WTC11 (cell line): ENCODE data around the gene PKP4. TPM values are rescaled to one million over a fixed set of nuclear protein-coding genes. Genes with fewer than 3 reads are reported as not detected.

Experiments
- ATAC-seq: fragments of 200-7000 bp; cut with Tn5 transposase; 2 replicates; pipeline ENCODE4 v1.10.0; 2021; ENCODE audit warnings: mild to moderate bottlenecking, moderate library complexity
- CTCF ChIA-PET: fragments of 300-600 bp; sonication (Branson Sonifier 250); formaldehyde crosslinking; loops from one replicate; lab custom pipeline; 2021; ENCODE audit warnings: antibody characterized with exemption; lab: Charles Lee
- POLR2A ChIA-PET: fragments of 350-600 bp; sonication (Branson Sonifier 250); formaldehyde crosslinking; loops from one replicate; lab custom pipeline; 2021; ENCODE audit warnings: antibody characterized with exemption; lab: Charles Lee
- DNase-seq: peaks from one replicate; pipeline ENCODE4 v3.0.0; 2021; ENCODE audit warnings: low spot score
- H3K27ac Mint-ChIP-seq: 2 replicates; pipeline ENCODE4 v1.8.0; 2021; ENCODE audit warnings: mixed read lengths
- H3K27me3 Mint-ChIP-seq: 2 replicates; pipeline ENCODE4 v1.8.0; 2021; ENCODE audit warnings: low read depth, mild to moderate bottlenecking, moderate library complexity, mixed read lengths
- H3K36me3 Mint-ChIP-seq: 2 replicates; pipeline ENCODE4 v1.8.0; 2021; ENCODE audit warnings: mixed read lengths
- H3K4me1 Mint-ChIP-seq: 2 replicates; pipeline ENCODE4 v1.8.0; 2022; ENCODE audit warnings: mixed read lengths
- H3K4me3 Mint-ChIP-seq: 2 replicates; pipeline ENCODE4 v1.8.0; 2021; ENCODE audit warnings: mild to moderate bottlenecking, moderate library complexity, mixed read lengths
- H3K9me3 Mint-ChIP-seq: 2 replicates; pipeline ENCODE4 v1.8.0; 2021; ENCODE audit warnings: mixed read lengths
- CREM ChIP-seq: sonication (generic); formaldehyde crosslinking; IDR thresholded peaks from 2 replicates; pipeline ENCODE4 v1.8.1; 2022; ENCODE audit warnings: mild to moderate bottlenecking, missing genetic modification reagents, moderate library complexity
- FOXJ3 ChIP-seq: sonication (generic); formaldehyde crosslinking; IDR thresholded peaks from 2 replicates; pipeline ENCODE4 v1.9.0; 2021; ENCODE audit warnings: missing genetic modification reagents, mild to moderate bottlenecking, borderline replicate concordance
- MYBL2 ChIP-seq: sonication (generic); formaldehyde crosslinking; IDR thresholded peaks from 2 replicates; pipeline ENCODE4 v1.8.1; 2023; ENCODE audit warnings: mild to moderate bottlenecking, moderate library complexity, missing genetic modification reagents
- NFATC4 ChIP-seq: fragments of 250-450 bp; sonication (Bioruptor Pico); IDR thresholded peaks from 2 replicates; pipeline ENCODE4 v1.9.0; 2021; ENCODE audit warnings: mild to moderate bottlenecking
- NR2C2 ChIP-seq: sonication (generic); formaldehyde crosslinking; IDR thresholded peaks from 2 replicates; pipeline ENCODE4 v1.8.0; 2022; ENCODE audit warnings: mild to moderate bottlenecking, missing genetic modification reagents
- OVOL2 ChIP-seq: fragments of 250-450 bp; sonication (Bioruptor Pico); IDR thresholded peaks from 2 replicates; pipeline ENCODE4 v1.9.0; 2021; ENCODE audit warnings: mild to moderate bottlenecking, borderline replicate concordance
- PRRX2 ChIP-seq: fragments of 250-450 bp; sonication (Bioruptor Pico); IDR thresholded peaks from 2 replicates; pipeline ENCODE4 v1.8.0; 2021; ENCODE audit warnings: mild to moderate bottlenecking
- SMAD4 ChIP-seq: sonication (generic); formaldehyde crosslinking; IDR thresholded peaks from 2 replicates; pipeline ENCODE4 v1.8.0; 2022; ENCODE audit warnings: mild to moderate bottlenecking, missing genetic modification reagents
- SOX15 ChIP-seq: fragments of 250-450 bp; sonication (Bioruptor Pico); IDR thresholded peaks from 2 replicates; pipeline ENCODE4 v1.9.0; 2021; ENCODE audit warnings: mild to moderate bottlenecking
- TCF7 ChIP-seq: sonication (generic); formaldehyde crosslinking; IDR thresholded peaks from 2 replicates; pipeline ENCODE4 v1.8.0; 2022; ENCODE audit warnings: mild to moderate bottlenecking, low read depth, missing genetic modification reagents, moderate library complexity
- TEAD4 ChIP-seq: sonication (generic); formaldehyde crosslinking; IDR thresholded peaks from 2 replicates; pipeline ENCODE4 v1.8.0; 2022; ENCODE audit warnings: mild to moderate bottlenecking, missing genetic modification reagents
- TP53 ChIP-seq: sonication (generic); formaldehyde crosslinking; IDR thresholded peaks from 2 replicates; pipeline ENCODE4 v1.8.1; 2023; ENCODE audit warnings: mild to moderate bottlenecking, missing genetic modification reagents
- ZNF423 ChIP-seq: fragments of 250-450 bp; sonication (Bioruptor Pico); IDR thresholded peaks from 2 replicates; pipeline ENCODE4 v2.1.2; 2022; ENCODE audit warnings: mild to moderate bottlenecking, moderate library complexity
- total RNA-seq: library from RNA; stranded (reverse); gene quantifications from 3 replicates; pipeline ENCODE4 v1.2.3, GENCODE V29; 2021
- TF ChIP-seq, protein P1 (sequence below): fragments of 250-450 bp; sonication (Bioruptor Pico); IDR thresholded peaks from 2 replicates; pipeline ENCODE4 v1.9.0; 2021; ENCODE audit warnings: mild to moderate bottlenecking
- TF ChIP-seq, protein P2 (sequence below): sonication (generic); formaldehyde crosslinking; IDR thresholded peaks from 2 replicates; pipeline ENCODE4 v1.8.1; 2023; ENCODE audit warnings: mild to moderate bottlenecking, missing genetic modification reagents, moderate library complexity
- TF ChIP-seq, protein P3 (sequence below): sonication (generic); formaldehyde crosslinking; IDR thresholded peaks from 2 replicates; pipeline ENCODE4 v1.8.0; 2023; ENCODE audit warnings: missing genetic modification reagents
- TF ChIP-seq, protein P4 (sequence below): sonication (generic); formaldehyde crosslinking; IDR thresholded peaks from 2 replicates; pipeline ENCODE4 v1.8.1; 2022; ENCODE audit warnings: mild to moderate bottlenecking, missing genetic modification reagents, moderate library complexity, borderline replicate concordance
- TF ChIP-seq, protein P5 (sequence below): sonication (generic); formaldehyde crosslinking; IDR thresholded peaks from 2 replicates; pipeline ENCODE4 v1.8.1; 2022; ENCODE audit warnings: low read depth, mild to moderate bottlenecking, moderate library complexity, missing genetic modification reagents, borderline replicate concordance

Gene PKP4
- total RNA-seq, 1 experiment from 2014 or later = 78.9 TPM

DNA sequence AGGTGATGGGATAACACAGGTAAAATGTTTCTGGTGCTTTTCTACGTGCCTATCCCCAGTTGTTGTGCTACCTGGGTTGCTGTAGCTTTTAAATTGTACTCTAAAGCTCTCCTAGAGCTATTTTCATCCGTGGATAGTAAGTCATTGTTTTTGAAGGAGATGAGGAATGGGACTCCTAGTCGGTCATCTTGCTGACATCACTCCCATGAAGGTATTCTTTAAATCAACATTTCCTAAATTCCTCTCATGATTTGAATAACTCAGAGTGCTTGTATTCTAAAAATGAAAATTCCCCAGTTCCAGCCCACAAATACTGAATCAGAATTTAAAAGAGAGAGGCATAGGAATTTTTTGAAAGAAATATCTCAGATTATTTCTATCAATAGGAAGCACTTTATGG, 44.5 kb upstream of the PKP4 start:
- ATAC-seq = peak; percentile 41; the same call in 1 of the 2 replicates
- Mint-ChIP-seq H3K36me3 (peaks cover 30% of the 10 kb centered on the region), H3K27me3 (peaks cover 60% of the 10 kb centered on the region)
- no peak for TF ChIP-seq SMAD4 (CRISPR knock-in tag)
- no peak for TF ChIP-seq OVOL2 (CRISPR knock-in tag)
- no peak for TF ChIP-seq NR2C2 (CRISPR knock-in tag)
- TF ChIP-seq FOXJ3 (CRISPR knock-in tag) = no peak
- TF ChIP-seq SOX15 (CRISPR knock-in tag) = no peak
- TF ChIP-seq, all 79 proteins: peak for 0
- no peak overlapping the region for H3K27ac Mint-ChIP-seq
- H3K4me3 Mint-ChIP-seq = no peak overlapping the region
- no peak for DNase-seq
- ChIA-PET POLR2A (no interaction called here), CTCF (interaction anchor here (1.1 kb wide), 1 partner anchor 333 kb away, joined by 3 read pairs; no protein-coding TSS in a partner anchor)
- peaks cover 45% of the 10 kb centered on the region for H3K9me3 Mint-ChIP-seq
- peaks cover 20% of the 10 kb centered on the region for H3K4me1 Mint-ChIP-seq

DNA sequence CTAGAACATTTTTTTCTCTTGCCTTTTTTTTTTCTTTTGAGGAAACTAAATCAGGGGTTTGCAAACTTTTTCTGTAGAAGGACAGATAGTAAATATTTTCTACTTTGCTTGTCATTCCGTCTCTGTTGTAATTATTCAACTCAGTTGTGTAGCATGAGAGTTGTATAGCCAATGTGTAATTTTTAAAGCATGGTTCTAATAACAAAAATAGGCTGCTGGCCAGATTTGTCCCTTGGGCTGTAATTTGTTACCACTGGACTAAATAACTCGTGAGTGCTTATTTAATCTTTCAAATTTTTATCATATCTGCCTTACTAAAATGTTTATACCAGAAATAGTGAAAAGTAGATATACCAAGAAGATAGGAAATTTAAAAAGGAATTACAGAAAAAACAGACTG, 43.2 kb upstream of the PKP4 start:
- Mint-ChIP-seq H3K27me3 (peaks cover 63% of the 10 kb centered on the region), H3K4me3 (no peak overlapping the region), H3K9me3 (peaks cover 45% of the 10 kb centered on the region), H3K36me3 (peaks cover 30% of the 10 kb centered on the region), H3K27ac (no peak overlapping the region), H3K4me1 (peaks cover 18% of the 10 kb centered on the region)
- no peak for ATAC-seq
- CTCF ChIA-PET = no interaction called here
- TF ChIP-seq NFATC4 (CRISPR knock-in tag) (no peak), PRRX2 (CRISPR knock-in tag) (no peak), SMAD4 (CRISPR knock-in tag) (no peak), CREM (CRISPR knock-in tag) (no peak), ZNF423 (no peak), MYBL2 (CRISPR knock-in tag) (no peak), TCF7 (CRISPR knock-in tag) (no peak), TEAD4 (CRISPR knock-in tag) (no peak), TP53 (no peak)
- TF ChIP-seq, protein P1, sequence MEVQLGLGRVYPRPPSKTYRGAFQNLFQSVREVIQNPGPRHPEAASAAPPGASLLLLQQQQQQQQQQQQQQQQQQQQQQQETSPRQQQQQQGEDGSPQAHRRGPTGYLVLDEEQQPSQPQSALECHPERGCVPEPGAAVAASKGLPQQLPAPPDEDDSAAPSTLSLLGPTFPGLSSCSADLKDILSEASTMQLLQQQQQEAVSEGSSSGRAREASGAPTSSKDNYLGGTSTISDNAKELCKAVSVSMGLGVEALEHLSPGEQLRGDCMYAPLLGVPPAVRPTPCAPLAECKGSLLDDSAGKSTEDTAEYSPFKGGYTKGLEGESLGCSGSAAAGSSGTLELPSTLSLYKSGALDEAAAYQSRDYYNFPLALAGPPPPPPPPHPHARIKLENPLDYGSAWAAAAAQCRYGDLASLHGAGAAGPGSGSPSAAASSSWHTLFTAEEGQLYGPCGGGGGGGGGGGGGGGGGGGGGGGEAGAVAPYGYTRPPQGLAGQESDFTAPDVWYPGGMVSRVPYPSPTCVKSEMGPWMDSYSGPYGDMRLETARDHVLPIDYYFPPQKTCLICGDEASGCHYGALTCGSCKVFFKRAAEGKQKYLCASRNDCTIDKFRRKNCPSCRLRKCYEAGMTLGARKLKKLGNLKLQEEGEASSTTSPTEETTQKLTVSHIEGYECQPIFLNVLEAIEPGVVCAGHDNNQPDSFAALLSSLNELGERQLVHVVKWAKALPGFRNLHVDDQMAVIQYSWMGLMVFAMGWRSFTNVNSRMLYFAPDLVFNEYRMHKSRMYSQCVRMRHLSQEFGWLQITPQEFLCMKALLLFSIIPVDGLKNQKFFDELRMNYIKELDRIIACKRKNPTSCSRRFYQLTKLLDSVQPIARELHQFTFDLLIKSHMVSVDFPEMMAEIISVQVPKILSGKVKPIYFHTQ (CRISPR knock-in tag) = no peak
- TF ChIP-seq, protein P2, sequence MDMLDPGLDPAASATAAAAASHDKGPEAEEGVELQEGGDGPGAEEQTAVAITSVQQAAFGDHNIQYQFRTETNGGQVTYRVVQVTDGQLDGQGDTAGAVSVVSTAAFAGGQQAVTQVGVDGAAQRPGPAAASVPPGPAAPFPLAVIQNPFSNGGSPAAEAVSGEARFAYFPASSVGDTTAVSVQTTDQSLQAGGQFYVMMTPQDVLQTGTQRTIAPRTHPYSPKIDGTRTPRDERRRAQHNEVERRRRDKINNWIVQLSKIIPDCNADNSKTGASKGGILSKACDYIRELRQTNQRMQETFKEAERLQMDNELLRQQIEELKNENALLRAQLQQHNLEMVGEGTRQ (CRISPR knock-in tag) = no peak
- TF ChIP-seq, protein P3, sequence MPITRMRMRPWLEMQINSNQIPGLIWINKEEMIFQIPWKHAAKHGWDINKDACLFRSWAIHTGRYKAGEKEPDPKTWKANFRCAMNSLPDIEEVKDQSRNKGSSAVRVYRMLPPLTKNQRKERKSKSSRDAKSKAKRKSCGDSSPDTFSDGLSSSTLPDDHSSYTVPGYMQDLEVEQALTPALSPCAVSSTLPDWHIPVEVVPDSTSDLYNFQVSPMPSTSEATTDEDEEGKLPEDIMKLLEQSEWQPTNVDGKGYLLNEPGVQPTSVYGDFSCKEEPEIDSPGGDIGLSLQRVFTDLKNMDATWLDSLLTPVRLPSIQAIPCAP (CRISPR knock-in tag) = no peak
- TF ChIP-seq, protein P4, sequence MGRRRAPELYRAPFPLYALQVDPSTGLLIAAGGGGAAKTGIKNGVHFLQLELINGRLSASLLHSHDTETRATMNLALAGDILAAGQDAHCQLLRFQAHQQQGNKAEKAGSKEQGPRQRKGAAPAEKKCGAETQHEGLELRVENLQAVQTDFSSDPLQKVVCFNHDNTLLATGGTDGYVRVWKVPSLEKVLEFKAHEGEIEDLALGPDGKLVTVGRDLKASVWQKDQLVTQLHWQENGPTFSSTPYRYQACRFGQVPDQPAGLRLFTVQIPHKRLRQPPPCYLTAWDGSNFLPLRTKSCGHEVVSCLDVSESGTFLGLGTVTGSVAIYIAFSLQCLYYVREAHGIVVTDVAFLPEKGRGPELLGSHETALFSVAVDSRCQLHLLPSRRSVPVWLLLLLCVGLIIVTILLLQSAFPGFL (CRISPR knock-in tag) = no peak
- TF ChIP-seq, protein P5, sequence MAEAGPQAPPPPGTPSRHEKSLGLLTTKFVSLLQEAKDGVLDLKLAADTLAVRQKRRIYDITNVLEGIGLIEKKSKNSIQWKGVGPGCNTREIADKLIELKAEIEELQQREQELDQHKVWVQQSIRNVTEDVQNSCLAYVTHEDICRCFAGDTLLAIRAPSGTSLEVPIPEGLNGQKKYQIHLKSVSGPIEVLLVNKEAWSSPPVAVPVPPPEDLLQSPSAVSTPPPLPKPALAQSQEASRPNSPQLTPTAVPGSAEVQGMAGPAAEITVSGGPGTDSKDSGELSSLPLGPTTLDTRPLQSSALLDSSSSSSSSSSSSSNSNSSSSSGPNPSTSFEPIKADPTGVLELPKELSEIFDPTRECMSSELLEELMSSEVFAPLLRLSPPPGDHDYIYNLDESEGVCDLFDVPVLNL (CRISPR knock-in tag) = no peak
- no peak for DNase-seq
- POLR2A ChIA-PET = no interaction called here
